ENCODE measurements around the gene SNRNP35.

DNA sequence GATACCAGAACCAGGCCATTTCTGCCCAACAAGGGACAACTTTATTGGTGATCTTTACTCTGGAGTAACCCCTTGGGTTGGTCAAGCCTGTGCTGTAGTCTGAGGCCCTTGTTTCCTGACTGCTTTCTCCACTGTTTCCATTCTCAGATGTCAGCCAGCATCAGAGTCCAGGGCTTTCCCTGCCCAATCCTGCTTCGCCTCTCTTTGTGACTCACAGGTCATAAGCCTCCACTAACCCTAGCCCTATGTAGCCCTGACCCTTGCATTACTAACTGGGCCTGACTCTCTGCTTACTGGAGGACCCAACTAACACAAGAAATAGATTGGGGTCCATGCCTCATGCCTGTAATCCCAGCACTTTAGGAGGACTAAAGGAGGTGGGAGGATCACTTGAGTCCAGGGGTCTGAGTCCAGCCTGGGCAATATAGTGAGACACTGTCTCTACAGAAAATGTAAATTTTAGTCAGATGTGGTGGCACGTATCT, 8.6 kb upstream of the SNRNP35 start:
- TF ChIP-seq, protein P1, sequence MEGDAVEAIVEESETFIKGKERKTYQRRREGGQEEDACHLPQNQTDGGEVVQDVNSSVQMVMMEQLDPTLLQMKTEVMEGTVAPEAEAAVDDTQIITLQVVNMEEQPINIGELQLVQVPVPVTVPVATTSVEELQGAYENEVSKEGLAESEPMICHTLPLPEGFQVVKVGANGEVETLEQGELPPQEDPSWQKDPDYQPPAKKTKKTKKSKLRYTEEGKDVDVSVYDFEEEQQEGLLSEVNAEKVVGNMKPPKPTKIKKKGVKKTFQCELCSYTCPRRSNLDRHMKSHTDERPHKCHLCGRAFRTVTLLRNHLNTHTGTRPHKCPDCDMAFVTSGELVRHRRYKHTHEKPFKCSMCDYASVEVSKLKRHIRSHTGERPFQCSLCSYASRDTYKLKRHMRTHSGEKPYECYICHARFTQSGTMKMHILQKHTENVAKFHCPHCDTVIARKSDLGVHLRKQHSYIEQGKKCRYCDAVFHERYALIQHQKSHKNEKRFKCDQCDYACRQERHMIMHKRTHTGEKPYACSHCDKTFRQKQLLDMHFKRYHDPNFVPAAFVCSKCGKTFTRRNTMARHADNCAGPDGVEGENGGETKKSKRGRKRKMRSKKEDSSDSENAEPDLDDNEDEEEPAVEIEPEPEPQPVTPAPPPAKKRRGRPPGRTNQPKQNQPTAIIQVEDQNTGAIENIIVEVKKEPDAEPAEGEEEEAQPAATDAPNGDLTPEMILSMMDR (IDR thresholded peaks at IDR 0.05), result no peak
- TF ChIP-seq POLR2A (IDR thresholded peaks at IDR 0.05), result no peak

Data from esophagus squamous epithelium (tissue), 4 donors.